GM18498 (cell line): Measurements from ENCODE around the gene CIDEC.
"Not testable (repeated sequence)": the region's sequence is repeated elsewhere in the genome, so short reads cannot be mapped to it uniquely, and the experiment has no call there.

Source experiments
- ATAC-seq: cut with Tn5 transposase; IDR thresholded peaks from one replicate; pipeline ENCODE4 v1.9.1; 2021; ENCODE audit warnings: mild to moderate bottlenecking, moderate library complexity; ENCODE audit not compliant: unreplicated experiment

Gene CIDEC

GRCh38 chr3:9902372-9903237 is 22.6 kb upstream of the CIDEC start, which contains the start of gene IL17RE:
Gene IL17RE (plus strand): TSS chr3:9902848. CDS start chr3:9902933, 85 bp downstream.
- ATAC-seq: no peak

- no peak for ATAC-seq
Measured at GRCh38 chr3:9901967-9902366, 21.9 kb upstream of the CIDEC start.

- ATAC-seq: not testable (repeated sequence)
Measured at GRCh38 chr3:9900965-9901415, 20.9 kb upstream of the CIDEC start.

- ATAC-seq: no peak
Measured at GRCh38 chr3:9899289-9899791, 19.3 kb upstream of the CIDEC start.

GRCh38 chr3:9898467-9899241 is 18.6 kb upstream of the CIDEC start:
- no peak for ATAC-seq

GRCh38 chr3:9897408-9898372 is 17.6 kb upstream of the CIDEC start:
- ATAC-seq: no peak

GRCh38 chr3:9896755-9897407 is 16.8 kb upstream of the CIDEC start:
- ATAC-seq: not testable (repeated sequence)

GRCh38 chr3:9895715-9896114 is 15.7 kb upstream of the CIDEC start:
- not testable (repeated sequence) for ATAC-seq

GRCh38 chr3:9893739-9894138 is 13.7 kb upstream of the CIDEC start:
- ATAC-seq: no peak

- no peak for ATAC-seq
Measured at GRCh38 chr3:9891072-9891622, 11.1 kb upstream of the CIDEC start.

- ATAC-seq: peak; percentile 87
Measured at GRCh38 chr3:9890249-9891071, 10.4 kb upstream of the CIDEC start, which contains the start of gene JAGN1. Gene JAGN1 (plus strand): TSS chr3:9890610. CDS start chr3:9890723, 113 bp downstream.

- ATAC-seq: no peak
Measured at GRCh38 chr3:9889405-9889804, 9.4 kb upstream of the CIDEC start.

- no peak for ATAC-seq
Measured at GRCh38 chr3:9888540-9888939, 8.5 kb upstream of the CIDEC start.

GRCh38 chr3:9887480-9887879 is 7.4 kb upstream of the CIDEC start:
- no peak for ATAC-seq

- ATAC-seq: no peak
Measured at GRCh38 chr3:9886328-9886727, 6.3 kb upstream of the CIDEC start.

GRCh38 chr3:9884555-9885165 is 4.6 kb upstream of the CIDEC start:
- no peak for ATAC-seq

- ATAC-seq: no peak
Measured at GRCh38 chr3:9883706-9884554, 3.9 kb upstream of the CIDEC start.
